Mesothelial cell of epicardium (in vitro differentiated cells): ENCODE measurements around the gene SAC3D1. TPM values are rescaled to one million over a fixed set of nuclear protein-coding genes. Genes with fewer than 3 reads are reported as not detected.
"Not testable (repeated sequence)": the region's sequence is repeated elsewhere in the genome, so short reads cannot be mapped to it uniquely, and the experiment has no call there.

Source experiments
- DNase-seq, 2 experiments: peaks; one replicate each; pipeline ENCODE4 v3.0.0; 2021; ENCODE audit warnings: low spot score in 2 of 2; ENCODE audit not compliant: unreplicated experiment in 2 of 2
- H3K27ac Mint-ChIP-seq: 2 replicates; pipeline ENCODE4 v1.8.0; 2021; ENCODE audit warnings: mixed read lengths
- H3K27me3 Mint-ChIP-seq: 2 replicates; pipeline ENCODE4 v1.8.0; 2021; ENCODE audit warnings: low read depth, mixed read lengths
- H3K36me3 Mint-ChIP-seq: 2 replicates; pipeline ENCODE4 v1.8.0; 2021; ENCODE audit warnings: mixed read lengths
- H3K4me1 Mint-ChIP-seq: 2 replicates; pipeline ENCODE4 v1.8.0; 2021; ENCODE audit warnings: mixed read lengths
- H3K4me3 Mint-ChIP-seq: 2 replicates; pipeline ENCODE4 v1.8.0; 2021; ENCODE audit warnings: mild to moderate bottlenecking, moderate library complexity, mixed read lengths
- H3K9me3 Mint-ChIP-seq: 2 replicates; pipeline ENCODE4 v1.8.0; 2021; ENCODE audit warnings: mixed read lengths
- total RNA-seq: library from RNA; stranded (reverse); gene quantifications from 3 replicates; pipeline ENCODE4 v1.2.1, GENCODE V29; 2021
- TF ChIP-seq, protein P1 (sequence below): fragments of 200-600 bp; sonication (generic); IDR thresholded peaks from one replicate; pipeline ENCODE4 v1.5.0; 2021; ENCODE audit warnings: antibody characterized with exemption; ENCODE audit not compliant: unreplicated experiment

SAC3D1 gene
- total RNA-seq, 1 donor from 2014 or later: 16.1 TPM

DNA sequence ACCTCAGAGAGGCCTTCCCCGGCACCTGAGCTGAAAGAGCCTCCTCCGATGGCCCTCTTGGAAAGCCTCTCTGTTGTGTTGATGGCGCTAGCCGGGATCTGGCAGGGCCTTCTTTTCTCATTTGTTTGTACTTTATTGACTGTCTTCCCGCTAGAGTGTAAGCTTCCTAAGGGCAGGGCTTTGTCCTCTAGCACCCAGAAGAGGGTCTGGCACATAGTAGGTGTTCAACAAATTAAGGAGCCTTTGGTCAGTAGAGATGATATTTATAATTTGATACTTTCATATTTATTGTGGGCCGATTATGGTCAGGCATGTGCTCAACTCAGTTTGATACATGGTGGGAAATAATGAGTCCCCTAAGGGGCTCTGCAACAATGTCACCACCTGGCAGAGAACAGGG lies 23.1 kb upstream of the SAC3D1 start:
- Mint-ChIP-seq H3K9me3 (no peaks in the 10 kb centered on the region), H3K27ac (no peak overlapping the region), H3K4me3 (no peak overlapping the region), H3K4me1 (peaks cover 9% of the 10 kb centered on the region), H3K36me3 (peaks cover 18% of the 10 kb centered on the region), H3K27me3 (no peaks in the 10 kb centered on the region)
- TF ChIP-seq, protein P1, sequence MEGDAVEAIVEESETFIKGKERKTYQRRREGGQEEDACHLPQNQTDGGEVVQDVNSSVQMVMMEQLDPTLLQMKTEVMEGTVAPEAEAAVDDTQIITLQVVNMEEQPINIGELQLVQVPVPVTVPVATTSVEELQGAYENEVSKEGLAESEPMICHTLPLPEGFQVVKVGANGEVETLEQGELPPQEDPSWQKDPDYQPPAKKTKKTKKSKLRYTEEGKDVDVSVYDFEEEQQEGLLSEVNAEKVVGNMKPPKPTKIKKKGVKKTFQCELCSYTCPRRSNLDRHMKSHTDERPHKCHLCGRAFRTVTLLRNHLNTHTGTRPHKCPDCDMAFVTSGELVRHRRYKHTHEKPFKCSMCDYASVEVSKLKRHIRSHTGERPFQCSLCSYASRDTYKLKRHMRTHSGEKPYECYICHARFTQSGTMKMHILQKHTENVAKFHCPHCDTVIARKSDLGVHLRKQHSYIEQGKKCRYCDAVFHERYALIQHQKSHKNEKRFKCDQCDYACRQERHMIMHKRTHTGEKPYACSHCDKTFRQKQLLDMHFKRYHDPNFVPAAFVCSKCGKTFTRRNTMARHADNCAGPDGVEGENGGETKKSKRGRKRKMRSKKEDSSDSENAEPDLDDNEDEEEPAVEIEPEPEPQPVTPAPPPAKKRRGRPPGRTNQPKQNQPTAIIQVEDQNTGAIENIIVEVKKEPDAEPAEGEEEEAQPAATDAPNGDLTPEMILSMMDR: no peak
- no peak for DNase-seq

DNA sequence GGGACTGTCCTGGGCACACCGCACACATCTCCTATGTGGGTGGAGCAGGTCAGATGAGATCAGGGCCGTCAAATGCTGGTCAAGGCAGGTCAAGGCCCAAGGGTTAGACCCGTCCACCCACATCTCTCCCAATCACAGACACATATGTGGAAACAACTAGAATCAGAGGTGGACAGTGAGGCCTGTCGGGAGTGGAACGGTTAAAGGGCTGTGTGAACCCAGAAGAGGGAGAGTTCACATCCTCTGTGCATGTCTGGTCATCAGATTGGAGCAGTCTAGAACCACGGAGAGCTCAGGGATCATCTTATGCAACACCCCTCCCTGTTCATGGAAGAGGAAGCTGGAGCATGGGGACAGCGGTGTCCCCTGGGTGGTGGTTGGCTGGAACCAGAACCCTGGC lies 21.2 kb upstream of the SAC3D1 start:
- peaks cover 2% of the 10 kb centered on the region for H3K4me1 Mint-ChIP-seq
- H3K36me3 Mint-ChIP-seq: peaks cover 18% of the 10 kb centered on the region
- H3K9me3 Mint-ChIP-seq: no peaks in the 10 kb centered on the region

DNA sequence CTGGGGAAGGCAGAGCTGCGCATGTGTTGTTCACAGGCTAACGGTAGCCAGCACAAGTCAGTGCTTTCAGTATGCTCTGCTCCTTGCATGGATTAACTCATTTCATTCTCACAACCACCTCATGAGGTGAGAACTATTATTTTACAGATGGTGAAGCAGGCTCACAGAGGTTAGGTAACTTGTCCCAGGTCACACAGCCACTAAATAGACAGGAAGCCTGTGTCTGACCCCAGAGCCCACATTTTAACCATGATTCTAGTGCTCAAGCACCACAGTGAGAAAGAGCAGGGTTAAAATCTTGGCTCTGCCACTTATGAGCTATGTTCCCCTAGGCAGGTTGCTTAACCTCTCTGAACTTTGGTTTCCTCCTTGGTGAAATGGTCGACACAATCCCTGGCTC lies 20.0 kb upstream of the SAC3D1 start:
- Mint-ChIP-seq H3K4me3 (no peak overlapping the region), H3K27me3 (no peaks in the 10 kb centered on the region), H3K4me1 (no peaks in the 10 kb centered on the region), H3K36me3 (peaks cover 18% of the 10 kb centered on the region), H3K27ac (no peak overlapping the region), H3K9me3 (no peaks in the 10 kb centered on the region)
- DNase-seq: no peak
- TF ChIP-seq, protein P1: no peak

More for the DNA sequence above, 21.2 kb upstream of the SAC3D1 start:
- TF ChIP-seq, protein P1: no peak
- Mint-ChIP-seq H3K27ac (no peak overlapping the region), H3K27me3 (no peaks in the 10 kb centered on the region), H3K4me3 (no peak overlapping the region)
- no peak for DNase-seq

DNA sequence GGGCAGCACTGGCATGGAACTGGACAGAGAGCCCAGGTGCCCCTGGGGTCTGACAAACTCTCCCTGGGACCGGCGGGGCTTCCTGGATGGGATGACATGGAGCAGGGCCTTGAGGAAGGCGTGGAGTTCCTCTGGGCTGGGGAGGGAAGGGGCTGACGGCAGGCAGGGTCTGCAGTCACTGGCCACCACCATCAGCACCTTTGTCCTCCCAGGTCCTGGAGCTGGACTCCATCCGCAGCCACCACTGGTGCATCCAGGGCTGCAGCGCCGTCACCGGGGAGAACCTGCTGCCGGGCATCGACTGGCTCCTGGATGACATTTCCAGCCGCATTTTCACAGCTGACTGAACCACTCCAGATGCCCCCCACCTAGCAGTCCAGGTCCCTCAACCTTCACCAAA lies 19.5 kb upstream of the SAC3D1 start:
- H3K27ac Mint-ChIP-seq: no peak overlapping the region
- H3K27me3 Mint-ChIP-seq: no peaks in the 10 kb centered on the region
- no peak overlapping the region for H3K4me3 Mint-ChIP-seq
- DNase-seq: no peak
- no peaks in the 10 kb centered on the region for H3K4me1 Mint-ChIP-seq
- H3K9me3 Mint-ChIP-seq: no peaks in the 10 kb centered on the region
- H3K36me3 Mint-ChIP-seq: peaks cover 15% of the 10 kb centered on the region
- TF ChIP-seq, protein P1: no peak

DNA sequence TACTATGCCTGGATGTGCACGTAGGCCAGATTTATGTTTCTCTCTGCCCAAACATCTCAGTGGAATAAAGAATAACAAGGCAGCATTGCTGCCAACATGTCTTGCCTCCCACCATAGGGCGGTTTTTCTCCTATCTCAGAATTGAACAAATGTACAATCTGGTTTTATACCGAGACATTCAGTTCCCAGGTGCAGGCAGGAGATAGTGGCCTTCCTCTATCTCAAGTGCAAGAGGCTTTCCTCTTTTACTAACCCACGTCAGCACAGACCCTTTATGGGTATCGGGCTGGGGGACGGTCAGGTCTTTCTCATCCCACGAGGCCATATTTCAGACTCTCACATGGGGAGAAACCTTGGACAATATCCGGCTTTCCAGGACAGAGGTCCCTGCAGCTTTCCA lies 17.5 kb upstream of the SAC3D1 start:
- not testable (repeated sequence) for DNase-seq, H3K36me3 Mint-ChIP-seq, H3K27me3 Mint-ChIP-seq, H3K27ac Mint-ChIP-seq, H3K4me1 Mint-ChIP-seq, H3K9me3 Mint-ChIP-seq, H3K4me3 Mint-ChIP-seq

DNA sequence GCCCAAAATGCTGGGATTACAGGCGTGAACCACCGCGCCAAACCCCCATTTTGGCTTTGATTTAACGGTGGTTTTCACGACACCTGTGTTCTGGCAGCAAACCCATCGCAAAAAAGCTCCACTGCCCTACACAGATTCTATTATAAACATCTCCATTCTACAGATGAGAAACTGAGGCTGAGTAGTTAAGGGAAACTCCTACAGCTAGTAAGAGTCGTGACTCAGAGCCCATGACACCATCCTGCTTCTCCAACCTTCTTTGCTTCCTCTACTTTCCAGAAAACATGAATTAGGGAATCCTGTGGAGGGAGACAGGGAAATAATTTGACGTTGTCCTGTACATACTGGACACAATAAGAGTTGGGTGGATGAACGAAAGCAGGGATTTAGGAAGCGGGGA lies 14.2 kb upstream of the SAC3D1 start:
- TF ChIP-seq, protein P1: no peak
- Mint-ChIP-seq H3K4me1 (peaks cover 9% of the 10 kb centered on the region), H3K27ac (peak overlapping the region; percentile 90), H3K27me3 (no peaks in the 10 kb centered on the region), H3K9me3 (no peaks in the 10 kb centered on the region), H3K36me3 (no peaks in the 10 kb centered on the region), H3K4me3 (peak overlapping the region; percentile 71)
- DNase-seq: no peak
